Skeletal muscle cell (primary cell): Measurements from ENCODE around the gene PCLO.
"Not testable (repeated sequence)": the region's sequence is repeated elsewhere in the genome, so short reads cannot be mapped to it uniquely, and the experiment has no call there.

Source experiments
- DNase-seq: peaks from one replicate; pipeline ENCODE4 v3.0.0-alpha.2; 2010; ENCODE audit warnings: low read depth
- H3K4me3 ChIP-seq: 2 replicates; pipeline ENCODE4 v1.5.1; 2011; ENCODE audit warnings: low read depth, mild to moderate bottlenecking, control low read depth, low read length, moderate library complexity

Gene PCLO

DNA sequence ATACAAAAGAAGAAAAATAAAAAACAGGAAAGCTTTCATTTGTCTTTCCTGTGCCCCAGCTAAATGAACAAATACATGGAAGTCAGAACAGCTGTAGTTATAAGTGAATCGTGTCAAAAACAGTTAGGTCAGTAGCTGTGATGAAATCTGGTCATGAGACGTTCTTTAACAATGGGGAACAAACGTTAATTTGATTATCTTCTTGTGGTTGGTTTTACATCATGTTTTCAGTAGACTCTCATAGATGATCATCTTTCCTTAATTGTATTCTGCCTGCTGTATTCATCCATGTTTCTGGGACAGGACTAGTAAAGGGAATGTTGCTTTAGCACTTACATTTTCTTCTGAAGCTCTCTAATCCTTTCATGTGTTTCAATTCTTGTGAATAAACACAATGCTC lies 97.0 kb downstream of the PCLO start:
- no peak overlapping the region for H3K4me3 ChIP-seq
- DNase-seq, result no peak

DNA sequence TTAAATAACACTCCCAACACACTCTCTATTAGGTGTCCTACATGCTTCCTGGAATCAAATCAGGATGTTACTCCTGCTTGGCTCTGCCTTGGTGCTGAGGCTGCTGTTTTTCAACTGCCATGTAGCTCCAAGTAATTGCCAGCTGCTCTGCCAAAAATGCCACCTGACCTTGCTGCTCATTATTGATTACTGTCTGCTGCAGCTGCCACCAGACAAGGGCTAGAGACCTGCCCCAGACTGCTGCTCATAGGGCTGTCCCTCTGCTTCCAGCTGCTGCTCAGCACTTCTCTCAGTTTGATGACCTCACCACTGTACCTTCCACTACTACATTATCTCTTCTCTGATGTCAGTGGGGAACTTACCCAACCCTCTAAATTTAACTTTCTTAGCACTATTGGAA lies 102.5 kb downstream of the PCLO start:
- no peak for DNase-seq
- H3K4me3 ChIP-seq, result no peak overlapping the region

DNA sequence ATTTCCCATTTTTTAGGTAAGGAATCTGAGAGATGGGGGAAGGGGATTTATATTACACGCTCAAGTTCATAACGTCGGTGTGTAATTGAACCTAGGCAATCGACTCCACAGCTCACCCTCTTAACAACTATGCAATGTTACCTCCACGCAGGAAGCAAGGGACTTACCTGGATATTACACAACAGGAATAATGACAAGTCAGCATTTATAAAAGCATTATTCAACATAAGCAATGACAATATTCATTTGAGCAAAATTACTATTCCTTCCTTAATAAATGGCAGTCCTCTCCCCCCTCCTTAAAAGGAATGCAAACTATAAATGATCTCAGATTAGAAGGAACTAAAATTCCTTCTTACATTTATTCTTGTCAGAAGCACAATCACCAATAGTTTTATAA lies 104.0 kb downstream of the PCLO start:
- H3K4me3 ChIP-seq, result no peak overlapping the region
- no peak for DNase-seq

DNA sequence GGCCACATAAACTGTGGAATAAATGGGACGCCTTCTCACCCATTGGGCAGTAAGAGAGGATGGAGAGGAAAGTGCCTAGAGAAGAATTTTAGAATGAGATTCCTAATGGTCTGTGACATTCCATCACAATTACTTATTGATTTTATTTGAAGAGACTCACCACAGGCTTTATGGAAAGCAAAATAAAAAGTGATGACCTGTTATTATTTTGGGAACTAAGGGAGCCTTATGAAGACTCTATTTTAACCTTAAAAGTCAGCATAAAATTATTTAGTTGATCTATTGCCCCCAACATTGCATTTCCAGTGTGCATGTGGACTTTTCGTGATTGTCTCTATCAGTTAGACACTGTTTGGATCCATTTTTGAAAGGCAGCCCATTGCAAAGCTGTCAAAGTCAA lies 107.5 kb downstream of the PCLO start:
- no peak for DNase-seq
- no peak overlapping the region for H3K4me3 ChIP-seq

DNA sequence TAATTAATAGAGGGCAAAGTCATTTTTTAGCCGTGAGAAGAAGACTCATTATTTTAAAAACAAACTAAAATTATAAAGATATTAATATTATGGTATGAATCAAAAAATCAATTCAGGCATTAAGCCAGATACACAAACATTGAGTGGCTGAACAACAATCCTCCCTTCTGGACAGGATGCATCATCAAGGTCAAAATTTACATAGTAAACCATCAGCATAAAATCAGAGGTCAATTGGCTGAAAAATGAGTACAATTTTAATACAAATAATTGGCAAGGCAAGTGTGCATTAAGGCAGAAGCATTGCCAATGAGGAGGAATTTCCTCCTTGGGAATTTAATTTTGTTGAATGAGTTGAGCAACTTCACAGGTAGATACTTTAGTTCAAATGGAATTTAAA lies 108.2 kb downstream of the PCLO start:
- no peak for DNase-seq

DNA sequence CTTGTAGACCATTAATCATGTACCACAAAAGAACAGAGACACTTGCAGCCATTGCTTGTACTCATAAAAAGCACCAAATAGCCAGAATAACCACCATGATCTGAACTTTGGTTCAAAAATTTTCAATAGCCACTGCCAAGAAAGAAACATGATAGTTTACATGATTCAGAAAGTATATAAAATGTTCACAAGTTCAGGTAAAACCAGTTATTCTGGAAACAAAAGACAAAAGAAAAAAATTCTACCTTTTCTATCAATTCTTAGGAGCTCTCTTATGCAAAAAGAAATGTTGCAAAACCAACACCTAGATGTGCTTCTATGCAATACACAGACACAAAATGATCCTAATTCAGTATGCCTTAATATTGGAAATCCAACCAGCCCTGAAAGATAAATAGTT lies 108.7 kb downstream of the PCLO start:
- no peak overlapping the region for H3K4me3 ChIP-seq
- no peak for DNase-seq

More for the DNA sequence above, 108.2 kb downstream of the PCLO start:
- no peak overlapping the region for H3K4me3 ChIP-seq

DNA sequence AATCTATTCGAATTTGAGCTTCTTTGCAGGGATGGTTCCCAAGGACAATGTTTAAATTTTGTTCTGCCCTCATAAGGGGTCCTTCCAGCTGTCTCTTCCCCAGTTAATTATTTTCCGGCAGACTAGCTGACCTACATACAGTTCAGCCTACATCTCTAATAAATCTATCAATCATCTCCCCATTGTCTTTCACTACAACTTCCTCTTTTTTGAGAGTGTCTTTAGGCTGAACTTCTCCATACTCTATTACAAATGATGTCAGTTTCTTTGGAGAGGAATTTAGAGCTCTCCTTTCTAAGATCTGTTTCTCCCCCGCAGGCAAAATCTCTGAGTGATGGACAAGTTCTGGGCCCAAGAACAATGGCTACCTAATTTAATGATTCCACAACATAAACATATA lies 122.2 kb downstream of the PCLO start:
- H3K4me3 ChIP-seq, result no peak overlapping the region
- DNase-seq, result no peak

DNA sequence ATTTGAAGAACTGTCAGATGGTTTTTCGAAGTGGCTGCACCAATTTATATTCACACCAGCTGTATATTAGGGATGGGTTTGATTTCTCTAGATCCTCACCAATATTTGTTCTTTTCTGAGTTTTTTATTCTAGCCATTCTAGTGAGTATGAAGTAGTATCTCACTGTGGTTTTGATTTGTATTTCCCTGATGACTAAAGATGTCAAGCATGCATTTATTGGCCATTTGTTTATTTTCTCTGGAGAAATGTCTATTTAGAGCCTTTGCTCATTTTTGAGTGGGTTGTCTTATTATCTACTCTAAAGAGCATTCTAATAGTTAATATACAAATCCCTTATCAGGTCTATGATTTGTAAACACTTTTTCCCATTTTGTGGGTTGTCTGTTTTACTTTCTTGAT lies 123.9 kb downstream of the PCLO start:
- no peak for DNase-seq

DNA sequence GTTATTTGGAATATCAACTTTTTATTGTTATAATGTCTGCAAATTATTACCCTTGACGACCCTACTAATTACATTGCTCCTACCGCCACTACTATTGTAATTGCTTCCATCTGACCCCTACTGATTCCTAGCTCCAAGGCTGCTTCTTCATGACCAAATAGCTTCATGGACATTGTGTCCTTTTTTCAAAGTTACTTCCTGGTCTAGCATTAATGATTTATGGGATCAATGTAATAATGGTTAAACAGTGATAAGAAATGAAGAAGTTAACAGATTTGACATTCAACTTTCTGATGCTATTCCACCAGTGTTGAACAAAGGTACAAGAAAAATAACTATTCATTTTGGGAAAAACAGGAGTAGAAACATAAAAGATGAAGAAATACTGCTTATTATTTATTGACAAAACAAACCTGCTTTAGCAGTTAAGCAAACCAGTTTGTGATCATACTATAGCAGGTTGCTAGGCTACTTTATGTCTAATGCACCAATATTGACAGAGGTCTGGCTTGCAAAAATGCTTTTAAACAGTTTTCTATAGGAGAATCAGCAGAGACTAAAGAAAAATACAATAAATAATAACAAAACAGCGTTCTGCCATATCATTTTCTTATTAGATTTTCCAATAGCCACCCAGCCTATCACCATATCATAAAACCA lies 125.8 kb downstream of the PCLO start:
- no peak for DNase-seq
- H3K4me3 ChIP-seq, result no peak overlapping the region

More for the DNA sequence above, 123.9 kb downstream of the PCLO start:
- no peak overlapping the region for H3K4me3 ChIP-seq

DNA sequence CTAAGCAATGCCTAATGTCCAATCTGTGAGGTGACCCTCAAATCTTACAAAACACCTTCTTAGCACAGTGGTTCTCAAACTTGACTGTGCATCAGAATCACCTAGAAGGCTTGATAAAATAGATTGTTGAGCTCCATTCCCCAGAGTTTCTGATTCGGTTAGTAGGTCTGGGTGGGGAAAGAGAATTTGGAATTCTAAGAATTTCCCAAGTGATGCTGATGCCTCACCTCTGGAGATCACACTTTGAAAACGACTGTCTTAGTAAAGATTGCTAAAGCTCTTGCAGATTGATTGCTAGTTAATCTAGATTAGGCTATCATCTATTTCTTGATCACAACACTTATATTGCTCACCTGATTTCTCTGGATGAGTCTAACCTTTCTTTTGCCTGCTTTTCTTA lies 126.6 kb downstream of the PCLO start:
- DNase-seq, result no peak
- H3K4me3 ChIP-seq, result no peak overlapping the region

DNA sequence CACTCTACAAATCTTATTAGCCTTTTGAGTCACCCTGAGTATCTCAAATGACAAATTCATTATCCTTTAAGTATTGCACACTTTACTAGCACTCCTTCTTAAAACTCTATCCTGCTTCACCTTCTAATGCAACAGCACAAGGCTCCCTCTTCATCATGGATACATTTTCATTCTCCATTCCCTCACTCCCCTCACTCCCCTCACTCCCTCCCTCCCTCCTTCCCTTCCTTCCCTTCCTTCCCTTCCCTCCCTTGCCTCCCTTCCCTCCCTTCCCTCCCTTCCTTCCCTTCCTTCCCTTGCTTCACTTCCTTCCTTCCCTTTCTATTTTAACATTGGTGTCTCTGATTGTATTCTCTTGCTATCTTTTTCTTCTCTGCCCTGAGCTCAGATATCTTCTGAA lies 130.5 kb downstream of the PCLO start:
- no peak overlapping the region for H3K4me3 ChIP-seq

DNA sequence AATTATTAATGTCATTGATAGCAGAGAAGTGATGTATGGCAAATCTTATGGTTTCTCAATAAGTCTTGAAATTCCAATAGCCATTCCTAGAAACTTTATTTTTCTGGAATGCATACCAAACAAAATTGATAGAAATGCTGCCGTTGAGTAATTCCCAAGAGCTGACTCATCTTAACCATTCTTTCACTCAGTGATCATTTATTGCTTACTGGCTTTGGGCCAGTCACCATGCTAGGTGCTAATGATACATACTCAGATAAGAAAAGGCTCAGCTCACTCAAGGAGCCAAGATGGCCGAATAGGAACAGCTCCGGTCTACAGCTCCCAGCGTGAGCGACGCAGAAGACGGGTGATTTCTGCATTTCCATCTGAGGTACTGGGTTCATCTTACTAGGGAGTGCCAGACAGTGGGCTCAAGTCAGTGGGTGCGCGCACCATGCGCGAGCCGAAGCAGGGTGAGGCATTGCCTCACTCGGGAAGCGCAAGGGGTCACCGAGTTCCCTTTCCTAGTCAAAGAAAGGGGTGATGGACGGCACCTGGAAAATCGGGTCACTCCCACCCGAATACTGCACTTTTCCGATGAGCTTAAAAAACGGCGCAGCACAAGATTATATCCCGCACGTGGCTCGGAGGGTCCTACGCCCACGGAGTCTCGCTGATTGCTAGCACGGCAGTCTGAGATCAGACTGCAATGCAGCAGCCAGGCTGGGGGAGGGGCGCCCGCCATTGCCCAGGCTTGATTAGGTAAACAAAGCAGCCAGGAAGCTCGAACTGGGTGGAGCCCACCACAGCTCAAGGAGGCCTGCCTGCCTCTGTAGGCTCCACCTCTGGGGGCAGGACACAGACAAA lies 138.6 kb downstream of the PCLO start:
- DNase-seq, result peak; percentile 16
- H3K4me3 ChIP-seq, result not testable (repeated sequence)

More for the DNA sequence above, 130.5 kb downstream of the PCLO start:
- DNase-seq, result no peak

DNA sequence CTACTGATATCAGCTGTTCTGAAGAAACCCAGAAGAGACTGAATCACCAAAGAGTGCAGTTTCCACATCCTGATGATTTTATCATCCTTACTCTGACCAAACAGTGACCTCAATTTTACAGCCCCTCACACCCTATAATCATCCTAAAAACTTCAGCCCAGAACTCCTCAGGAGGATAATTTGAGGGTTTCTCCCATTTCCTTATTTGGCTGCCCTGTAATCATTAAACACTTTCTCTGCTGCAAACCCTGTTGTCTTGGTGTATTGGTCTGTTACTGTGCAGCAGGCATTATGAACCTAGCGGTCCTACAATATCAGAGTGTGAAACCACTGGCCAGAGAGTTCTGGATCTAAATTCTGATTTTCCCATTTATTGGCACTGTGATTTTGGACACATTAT lies 141.7 kb downstream of the PCLO start:
- DNase-seq, result no peak
- no peak overlapping the region for H3K4me3 ChIP-seq

DNA sequence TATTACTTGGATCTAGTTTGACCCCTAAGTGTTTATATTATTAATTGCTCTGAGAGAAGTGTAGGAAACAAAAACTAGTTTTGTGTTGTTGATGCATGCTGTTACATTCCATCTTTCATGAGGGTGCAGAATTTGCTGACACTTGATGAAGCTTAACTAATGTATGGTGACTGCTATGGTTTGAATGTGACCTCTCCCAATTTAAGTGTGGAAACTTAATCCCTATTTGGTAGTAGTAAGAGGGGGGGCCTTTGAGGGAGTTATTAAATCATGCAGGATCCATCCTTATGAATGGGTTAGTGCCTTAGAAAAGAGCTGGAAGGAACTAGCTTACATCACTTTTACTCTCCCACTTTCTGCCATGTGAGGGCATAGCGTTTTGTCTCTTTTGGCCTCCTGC lies 142.5 kb downstream of the PCLO start:
- DNase-seq, result no peak
- no peak overlapping the region for H3K4me3 ChIP-seq

DNA sequence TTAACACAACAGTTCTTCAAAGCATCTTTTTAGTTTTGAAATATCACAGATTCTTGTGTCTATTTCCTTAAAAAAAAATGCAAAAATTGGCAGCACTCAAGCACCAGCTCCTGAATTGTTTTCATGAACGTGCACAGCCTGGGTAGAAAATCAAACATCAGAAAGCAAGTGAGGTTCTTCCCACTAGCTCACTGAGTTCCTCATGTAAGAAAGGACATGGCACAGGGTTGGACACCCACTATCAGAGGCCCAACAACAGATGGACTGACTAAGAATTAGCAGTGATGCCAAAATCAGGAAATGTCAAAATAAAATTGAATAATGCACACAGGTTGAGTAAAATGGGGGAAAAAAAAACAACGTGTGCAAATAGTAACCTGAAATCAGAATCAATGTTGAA lies 146.8 kb downstream of the PCLO start:
- no peak overlapping the region for H3K4me3 ChIP-seq

DNA sequence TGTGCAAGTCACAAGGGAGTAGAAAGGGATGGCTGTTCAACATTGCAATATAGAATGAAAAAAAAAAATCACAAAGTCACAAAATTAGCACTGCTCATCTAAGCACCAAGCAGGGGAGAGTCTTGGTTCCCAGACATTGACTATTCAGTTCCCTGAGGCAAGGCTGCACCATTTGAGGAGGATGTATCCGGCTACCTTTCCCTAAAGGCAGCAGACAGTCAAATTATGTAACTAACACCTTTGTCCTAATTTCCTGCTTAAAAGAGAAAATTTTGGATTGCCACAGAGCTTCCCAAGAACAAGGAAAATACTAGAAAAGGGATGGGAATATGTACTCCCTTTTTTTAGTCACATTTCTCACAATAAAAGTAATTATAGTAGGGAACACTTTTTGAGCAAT lies 148.1 kb downstream of the PCLO start:
- no peak for DNase-seq
- H3K4me3 ChIP-seq, result no peak overlapping the region

More for the DNA sequence above, 146.8 kb downstream of the PCLO start:
- DNase-seq, result no peak

DNA sequence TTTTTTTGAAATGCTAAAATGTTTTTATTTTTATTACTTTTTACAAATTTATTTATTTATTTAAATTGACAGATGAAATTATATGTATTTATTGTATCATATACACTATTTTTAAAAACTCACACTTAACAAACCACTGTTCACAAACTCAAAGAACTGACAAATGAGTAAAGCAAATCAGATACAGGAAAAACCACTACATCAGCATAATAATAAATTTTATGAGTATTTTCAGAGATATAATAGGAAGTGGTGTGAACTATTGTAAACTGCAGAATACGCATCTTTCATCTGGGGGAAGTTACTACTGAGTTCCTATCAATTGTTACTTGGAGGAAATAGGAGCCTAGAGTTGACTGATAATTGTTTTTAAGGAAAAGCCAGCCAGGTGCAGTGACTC lies 150.7 kb downstream of the PCLO start:
- DNase-seq, result no peak
- H3K4me3 ChIP-seq, result no peak overlapping the region

DNA sequence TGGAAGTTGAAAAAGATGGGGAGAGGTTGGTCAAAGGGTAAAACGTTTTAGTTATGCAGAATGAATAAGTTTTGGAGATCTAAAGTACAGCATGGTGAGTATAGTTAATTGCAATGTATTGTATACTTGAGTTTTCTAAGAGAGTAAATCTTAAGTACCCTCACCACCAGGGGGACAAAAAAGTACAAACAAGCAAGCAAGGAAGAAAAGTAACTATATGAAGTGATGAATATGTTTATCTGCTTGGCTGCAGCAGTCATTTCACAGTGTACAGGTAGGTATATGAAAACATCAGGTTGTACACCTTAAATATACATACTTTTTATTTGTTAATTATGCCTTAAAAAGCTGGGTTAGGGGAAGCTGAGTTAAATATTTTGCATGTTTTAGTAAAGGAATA lies 157.3 kb downstream of the PCLO start:
- no peak for DNase-seq
- H3K4me3 ChIP-seq, result no peak overlapping the region

DNA sequence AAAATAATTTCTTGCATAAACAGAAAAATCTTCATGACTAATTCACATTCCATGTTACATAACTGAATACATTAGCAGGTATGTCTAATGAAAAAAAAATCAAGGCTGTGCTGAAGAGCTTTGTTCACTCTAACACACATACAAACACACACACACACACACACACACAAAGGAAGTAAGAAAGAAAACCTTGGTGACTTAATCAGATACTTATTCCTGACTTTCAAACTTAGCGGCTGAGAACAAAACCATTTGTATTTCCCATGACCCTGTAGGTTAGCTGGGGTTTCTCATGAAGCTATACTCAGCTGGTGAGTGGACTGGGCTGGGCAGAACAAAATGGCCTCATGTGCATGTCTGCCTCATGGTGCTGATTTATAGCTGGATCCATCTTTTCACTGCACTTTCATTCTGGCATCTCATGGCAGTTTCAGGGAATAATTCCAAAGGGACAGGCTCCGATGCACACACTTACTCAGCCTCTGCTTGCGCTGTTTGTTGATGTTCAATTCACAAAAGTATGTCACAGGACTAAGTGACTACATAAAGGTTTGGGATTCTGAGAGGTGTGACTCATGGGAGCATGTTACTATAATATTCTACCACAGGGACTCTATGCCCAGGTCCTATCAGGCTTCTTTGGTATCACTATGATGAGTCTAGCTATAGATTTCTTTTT lies 161.2 kb downstream of the PCLO start:
- no peak overlapping the region for H3K4me3 ChIP-seq
- DNase-seq, result peak; percentile 3

DNA sequence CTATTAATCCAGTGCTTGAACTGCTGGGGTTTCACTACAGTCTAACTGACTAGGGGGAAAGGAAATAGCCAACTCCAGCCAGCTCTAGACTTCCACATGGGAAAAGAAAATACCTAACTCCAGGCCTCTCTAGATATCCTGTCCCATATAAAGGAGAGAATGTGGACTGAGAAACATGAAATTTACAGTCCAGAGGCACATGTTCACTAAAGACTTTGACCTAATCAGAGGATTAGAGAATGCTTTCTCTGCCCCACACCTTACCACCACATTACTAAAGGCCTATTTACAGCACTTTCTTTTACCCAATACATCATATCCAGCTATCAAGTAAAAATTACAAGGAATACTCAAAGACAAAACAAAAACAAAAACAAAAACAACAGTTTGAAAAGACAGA lies 164.2 kb downstream of the PCLO start:
- no peak for DNase-seq
- no peak overlapping the region for H3K4me3 ChIP-seq
